Testis (tissue), 3 donors: ENCODE results near the gene POLDIP3. TPM values are rescaled to one million over a fixed set of nuclear protein-coding genes. Genes with fewer than 3 reads are reported as not detected.

Experiments
- DNase-seq: peaks from one replicate; pipeline ENCODE4 v3.0.0-alpha.2; 2019
- H3K27ac ChIP-seq, 2 donors: fragments of 200-600 bp; sonication (generic); one replicate each; pipeline ENCODE4 v1.5.1; 2019
- H3K27me3 ChIP-seq: fragments of 200-600 bp; sonication (generic); one replicate; pipeline ENCODE4 v1.5.1; 2019
- H3K36me3 ChIP-seq: fragments of 200-600 bp; sonication (generic); one replicate; pipeline ENCODE4 v1.5.1; 2017; ENCODE audit warnings: low read depth; ENCODE audit errors: missing control alignments
- H3K4me1 ChIP-seq: fragments of 200-600 bp; sonication (generic); one replicate; pipeline ENCODE4 v1.5.1; 2019
- H3K4me3 ChIP-seq, 2 donors: fragments of 200-600 bp; sonication (generic); one replicate each; pipeline ENCODE4 v1.5.1; 2017 to 2019
- H3K9me3 ChIP-seq: fragments of 200-600 bp; sonication (generic); one replicate; pipeline ENCODE4 v1.5.1; 2017
- POLR2A ChIP-seq: fragments of 450-650 bp; IDR thresholded peaks from one replicate; pipeline ENCODE4 v1.6.1; 2017; ENCODE audit warnings: antibody characterized with exemption, mild to moderate bottlenecking, moderate library complexity
- WGBS, 2 donors: methylation state at CpG; one replicate each; pipeline ENCODE4 v1.1.5; 2018; 5-methylcytosine and 5-hydroxymethylcytosine counted together
- intact Hi-C: fragments of 100-400 bp; cut with DNase I; formaldehyde crosslinking; loops from one replicate; pipeline ENCODE4 v1.15.1; 2023; ENCODE audit warnings: low total_unique reads
- polyA plus RNA-seq: library from polyadenylated mRNA; stranded (reverse); fragments of 350-450 nt; fragmentation: Illumina TruSeq; extraction: RNeasy Lipid Tissue Mini Kit (QIAGEN cat#74804); gene quantifications from one replicate; pipeline ENCODE4 v1.2.3, GENCODE V29; 2014; ENCODE audit warnings: low read depth, low replicate concordance; ENCODE audit not compliant: insufficient read depth
- total RNA-seq, 2 donors: library from RNA; depleted of rRNA; stranded (reverse); fragments of >200 nt; gene quantifications; one replicate each; pipeline ENCODE4 v1.2.3, GENCODE V29; 2016
- TF ChIP-seq, protein P1 (sequence below), 3 experiments: fragments of 450-650 bp in 2 of 3; fragments of 200-600 bp in 1 of 3; sonication (generic) in 1 of 3; IDR thresholded peaks; one replicate each; pipeline ENCODE4 v1.5.1; 2016 to 2019; ENCODE audit warnings: antibody characterized with exemption in 3 of 3, mild to moderate bottlenecking in 2 of 3, moderate library complexity in 1 of 3

Gene POLDIP3
- total and polyA plus RNA-seq, 3 donors from 2014 or later = 57.5 to 76.9 (median 60.5) TPM

DNA sequence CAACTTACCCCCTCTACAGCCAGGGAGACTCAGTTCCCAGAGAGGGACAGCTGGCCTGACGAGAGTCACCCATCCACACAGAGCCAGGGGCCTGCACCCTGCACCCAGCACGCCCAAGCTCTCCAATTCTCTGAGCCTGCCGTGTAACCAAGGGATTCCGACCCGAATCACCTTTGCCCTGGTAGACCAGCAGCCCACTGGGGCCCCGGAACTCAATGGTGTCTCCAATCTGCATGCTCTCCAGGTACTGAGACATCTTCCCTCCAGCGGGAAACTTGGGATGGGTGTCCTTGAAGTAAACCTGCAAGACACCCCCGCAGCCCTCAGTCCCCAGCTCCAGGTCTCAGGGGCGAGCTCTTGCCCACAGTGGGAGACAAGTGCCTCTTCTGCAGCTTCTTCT lies 13.3 kb upstream of the POLDIP3 start:
- Histone ChIP-seq H3K36me3 (no peaks in the 10 kb centered on the region), H3K27ac (no peak overlapping the region), H3K27me3 (no peaks in the 10 kb centered on the region), H3K4me1 (peaks cover 9% of the 10 kb centered on the region), H3K4me3 (no peak overlapping the region), H3K9me3 (no peaks in the 10 kb centered on the region)
- no peak for DNase-seq
- no peak for TF ChIP-seq POLR2A
- TF ChIP-seq, protein P1, sequence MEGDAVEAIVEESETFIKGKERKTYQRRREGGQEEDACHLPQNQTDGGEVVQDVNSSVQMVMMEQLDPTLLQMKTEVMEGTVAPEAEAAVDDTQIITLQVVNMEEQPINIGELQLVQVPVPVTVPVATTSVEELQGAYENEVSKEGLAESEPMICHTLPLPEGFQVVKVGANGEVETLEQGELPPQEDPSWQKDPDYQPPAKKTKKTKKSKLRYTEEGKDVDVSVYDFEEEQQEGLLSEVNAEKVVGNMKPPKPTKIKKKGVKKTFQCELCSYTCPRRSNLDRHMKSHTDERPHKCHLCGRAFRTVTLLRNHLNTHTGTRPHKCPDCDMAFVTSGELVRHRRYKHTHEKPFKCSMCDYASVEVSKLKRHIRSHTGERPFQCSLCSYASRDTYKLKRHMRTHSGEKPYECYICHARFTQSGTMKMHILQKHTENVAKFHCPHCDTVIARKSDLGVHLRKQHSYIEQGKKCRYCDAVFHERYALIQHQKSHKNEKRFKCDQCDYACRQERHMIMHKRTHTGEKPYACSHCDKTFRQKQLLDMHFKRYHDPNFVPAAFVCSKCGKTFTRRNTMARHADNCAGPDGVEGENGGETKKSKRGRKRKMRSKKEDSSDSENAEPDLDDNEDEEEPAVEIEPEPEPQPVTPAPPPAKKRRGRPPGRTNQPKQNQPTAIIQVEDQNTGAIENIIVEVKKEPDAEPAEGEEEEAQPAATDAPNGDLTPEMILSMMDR (IDR thresholded peaks at IDR 0.05) = no peak
- 86 to 91% methylated on average over 5 to 9 of the region's 9 CpGs for WGBS, 2 donors
- intact Hi-C loops = no loop called here

DNA sequence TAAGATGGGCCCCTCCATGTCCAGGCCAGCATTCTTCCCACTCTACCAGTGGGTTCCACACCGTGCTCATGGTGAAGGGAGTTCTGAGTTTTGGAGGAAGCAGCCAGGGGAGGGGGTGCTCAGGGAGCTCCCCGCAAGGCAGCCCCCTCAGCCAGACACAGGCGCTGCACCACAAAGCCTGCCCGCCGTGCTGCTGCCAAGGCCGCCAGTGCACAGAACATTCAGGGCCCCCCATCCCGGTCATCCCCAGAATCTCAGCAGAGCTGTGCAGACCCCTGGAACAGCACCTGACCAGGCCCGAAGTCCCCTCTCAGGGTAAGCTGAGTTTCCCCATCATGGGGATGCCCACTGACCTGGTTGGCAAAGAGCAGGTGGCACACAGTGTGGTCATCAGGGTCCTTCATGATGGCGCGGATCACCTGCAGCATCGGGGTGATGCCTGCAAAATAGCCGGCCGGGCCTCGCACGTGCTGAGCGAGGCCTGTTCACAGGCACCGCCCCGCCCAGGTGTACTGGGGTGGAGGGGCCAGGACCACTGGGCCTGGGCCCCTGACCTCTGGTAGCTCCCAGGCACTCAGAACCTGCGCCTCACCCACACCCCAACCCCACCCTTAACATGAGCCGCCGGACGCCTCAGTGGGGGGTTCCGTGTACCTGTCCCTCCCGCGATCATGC lies 12.4 kb upstream of the POLDIP3 start:
- Histone ChIP-seq H3K27ac (no peak overlapping the region), H3K4me1 (peaks cover under 1% of the 10 kb centered on the region), H3K36me3 (no peaks in the 10 kb centered on the region), H3K9me3 (no peaks in the 10 kb centered on the region), H3K4me3 (no peak overlapping the region), H3K27me3 (no peaks in the 10 kb centered on the region)
- DNase-seq = no peak
- TF ChIP-seq, protein P1 (IDR thresholded peaks at IDR 0.05) = no peak
- TF ChIP-seq POLR2A = no peak
- 93 to 95% methylated on average over 8 to 18 of the region's 25 CpGs for whole genome bisulfite sequencing, 2 donors
- intact Hi-C loops = no loop called here

DNA sequence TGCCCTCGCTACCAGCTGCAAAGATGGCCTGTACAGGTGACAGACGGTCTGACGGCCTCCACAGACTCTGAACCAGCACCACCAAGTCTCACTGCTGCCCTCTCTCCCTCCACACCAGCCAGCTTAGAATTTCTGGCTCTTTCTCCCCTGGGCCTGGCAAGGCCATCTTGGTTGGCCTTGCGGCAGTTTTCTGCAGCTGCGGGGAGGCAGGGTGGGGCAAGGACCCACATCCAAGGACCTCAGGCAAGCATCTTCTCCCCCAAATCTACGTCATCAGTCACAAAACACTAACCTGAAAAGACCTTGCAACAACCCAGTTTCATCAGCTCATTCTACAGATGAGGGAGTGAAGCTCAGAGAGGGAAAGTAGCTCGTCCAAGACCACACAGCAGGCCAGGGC lies 11.7 kb upstream of the POLDIP3 start:
- no peaks in the 10 kb centered on the region for H3K27me3 ChIP-seq
- no peak overlapping the region for H3K27ac ChIP-seq
- H3K4me3 ChIP-seq = no peak overlapping the region
- intact Hi-C loops = no loop called here
- 58 to 86% methylated on average over 7 of the region's 7 CpGs for WGBS, 2 donors
- H3K9me3 ChIP-seq = no peaks in the 10 kb centered on the region
- no peak for TF ChIP-seq POLR2A
- H3K4me1 ChIP-seq = peaks cover 4% of the 10 kb centered on the region
- no peak for DNase-seq
- H3K36me3 ChIP-seq = no peaks in the 10 kb centered on the region

DNA sequence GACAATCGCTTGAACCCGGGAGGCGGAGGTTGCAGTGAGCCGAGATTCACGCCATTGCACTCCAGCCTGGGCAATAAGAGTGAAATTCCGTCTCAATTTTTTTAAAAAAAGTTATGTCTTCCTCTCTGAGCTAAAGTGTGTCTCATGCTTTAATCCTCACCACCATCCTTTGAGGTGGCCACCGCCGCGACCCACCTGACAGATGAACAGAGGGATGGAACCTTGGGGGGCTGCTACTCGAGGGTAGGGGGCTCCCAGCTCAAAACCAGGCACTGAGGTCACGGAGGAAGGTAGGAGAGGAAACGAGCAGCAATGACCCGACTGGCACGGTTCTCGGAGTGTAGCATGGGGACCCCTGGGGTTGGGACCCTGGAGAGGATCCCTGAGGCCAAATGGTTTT lies 10.7 kb upstream of the POLDIP3 start:
- intact Hi-C loops = no loop called here
- WGBS, 2 donors = 82 to 96% methylated on average over 15 of the region's 15 CpGs

DNA sequence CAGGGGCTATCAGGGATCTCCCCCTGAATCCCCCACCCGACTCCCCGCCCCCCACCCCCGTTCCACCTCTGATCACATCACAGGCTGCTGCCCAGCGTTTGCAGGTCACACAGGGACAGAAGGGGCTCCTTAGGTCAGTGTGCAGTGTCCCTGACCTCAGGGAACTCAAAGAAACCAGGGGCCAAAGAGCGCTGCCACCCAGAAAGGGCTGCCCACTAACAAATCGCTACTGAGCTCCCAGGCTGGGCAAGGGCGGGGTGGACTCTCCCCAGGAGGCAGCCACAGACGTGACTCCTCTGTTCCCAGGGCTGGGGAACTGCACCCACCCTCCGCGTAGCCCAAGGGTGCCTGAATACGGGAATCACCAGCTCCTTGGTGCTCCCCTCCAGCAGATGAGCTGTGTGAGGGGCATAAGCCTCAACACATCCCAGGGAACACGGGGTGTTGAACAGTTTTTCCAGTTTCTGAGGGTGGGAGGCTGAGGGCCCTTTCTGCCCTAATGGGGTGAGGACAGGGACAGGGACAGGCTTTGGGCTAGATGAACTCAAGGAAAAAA lies 9.9 kb upstream of the POLDIP3 start:
- H3K36me3 ChIP-seq = no peaks in the 10 kb centered on the region
- WGBS, 2 donors = 78 to 85% methylated on average over 10 to 12 of the region's 12 CpGs
- TF ChIP-seq, protein P1 (IDR thresholded peaks at IDR 0.05) = no peak
- peaks cover 4% of the 10 kb centered on the region for H3K4me1 ChIP-seq
- intact Hi-C loops = no loop called here
- H3K4me3 ChIP-seq = no peak overlapping the region
- peak overlapping the region in 1 of 2 donors; percentile 14 for H3K27ac ChIP-seq
- DNase-seq = no peak
- no peaks in the 10 kb centered on the region for H3K9me3 ChIP-seq
- no peaks in the 10 kb centered on the region for H3K27me3 ChIP-seq

More for the DNA sequence above, 10.7 kb upstream of the POLDIP3 start:
- Histone ChIP-seq H3K27ac (no peak overlapping the region), H3K9me3 (no peaks in the 10 kb centered on the region), H3K4me3 (no peak overlapping the region), H3K4me1 (peaks cover 4% of the 10 kb centered on the region), H3K36me3 (no peaks in the 10 kb centered on the region), H3K27me3 (no peaks in the 10 kb centered on the region)
- no peak for DNase-seq
- TF ChIP-seq POLR2A = no peak
- TF ChIP-seq, protein P1 (IDR thresholded peaks at IDR 0.05) = no peak
